Heart left ventricle (tissue), 13 donors: ENCODE measurements around the gene ANKRD28.

Experiments used
- CTCF ChIP-seq, 12 donors: fragments of 200-600 bp; sonication (generic) in 4 of 12; IDR thresholded peaks; one replicate each; pipeline versions ENCODE4 v1.5.0 to v1.8.0; 2018 to 2022; ENCODE audit warnings: antibody characterized with exemption in 12 of 12, mild to moderate bottlenecking in 5 of 12
- POLR2A ChIP-seq, 2 donors: fragments of 450-650 bp; IDR thresholded peaks; one replicate each; pipeline ENCODE4 v1.6.1; 2017; ENCODE audit warnings: antibody characterized with exemption in 2 of 2, mild to moderate bottlenecking in 2 of 2, moderate library complexity in 2 of 2
- donor health status: ischemic (EF 13 %, LVEDD 7.1; RV severe dilation, severe dysfunction).
- donor health status: DM: no; HTN: yes; CAD: no.
- donor health status: DM: no; HTN: no; CAD: no.
- donor health status: ischemic (EF 25% LVEDD 6.9; RV normal size, moderate dysfunction).
- donor health status: ischemic (EF 25% LVEDD 5.7; RV mildly dilated, moderate dysfunction).
- donor health status: ischemic (EF 35%, LVEDD 5.7; RV mildly dilated, moderate dysfunction).
- donor health status: nonischemic (EF 11% LVEDD 7.7; RV severe dilation, severe dysfunction).
- donor health status: DM: yes; HTN: yes; CAD: no.
- donor health status: PGD.
- donor health status: ischemic (EF 29% LVEDD 5.4; RV normal size, mild dysfunction).
- donor health status: nonischemic (EF 23%, LVEDD 6.1; RV moderate dilation, normal function).

- TF ChIP-seq CTCF (IDR thresholded peaks at IDR 0.05) (no peak), POLR2A (IDR thresholded peaks at IDR 0.05) (no peak)
These were observed 163.8 kb downstream of the ANKRD28 start for GRCh38 chr3:15633766-15634598.
